ENCODE measurements around the gene SLC6A5. TPM values are rescaled to one million over a fixed set of nuclear protein-coding genes. Genes with fewer than 3 reads are reported as not detected.
A peak's percentile ranks its signal among the peaks of the same experiment; 100 is the strongest.

SLC6A5 gene
- total RNA-seq, 6 experiments from 2014 or later: not detected

DNA sequence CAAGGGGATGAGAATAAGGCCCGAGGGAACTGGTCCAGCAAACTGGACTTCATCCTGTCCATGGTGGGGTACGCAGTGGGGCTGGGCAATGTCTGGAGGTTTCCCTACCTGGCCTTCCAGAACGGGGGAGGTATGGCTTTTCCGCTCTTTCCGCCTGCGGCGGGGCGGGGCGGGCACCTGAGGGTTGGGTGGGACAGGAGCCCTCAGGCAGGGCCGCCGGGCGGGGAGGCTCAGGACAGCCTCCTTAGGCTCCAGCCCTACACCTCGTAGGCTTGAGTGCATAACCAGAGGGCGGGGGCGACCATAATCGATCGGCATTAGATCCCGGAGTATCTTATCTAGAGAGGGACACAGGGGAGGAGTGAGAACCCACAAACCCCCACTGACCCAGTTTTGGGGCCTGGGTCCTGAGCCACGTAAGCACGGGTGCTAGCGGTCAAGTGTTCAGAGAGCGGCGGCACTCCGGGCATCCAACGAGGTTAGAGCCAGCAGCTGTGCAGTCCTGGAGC lies 4.9 kb downstream of the SLC6A5 start:
- Mint-ChIP-seq H3K4me1 (ENCODE audit: low read depth) (no peaks in the 10 kb centered on the region), H3K27me3 (ENCODE audit: insufficient read depth) (peaks cover 49% of the 10 kb centered on the region), H3K9me3 (no peaks in the 10 kb centered on the region), H3K4me3 (no peak overlapping the region), H3K36me3 (ENCODE audit: low read depth) (no peaks in the 10 kb centered on the region), H3K27ac (no peak overlapping the region)
- DNase-seq: no peak
- TF ChIP-seq, protein P1, sequence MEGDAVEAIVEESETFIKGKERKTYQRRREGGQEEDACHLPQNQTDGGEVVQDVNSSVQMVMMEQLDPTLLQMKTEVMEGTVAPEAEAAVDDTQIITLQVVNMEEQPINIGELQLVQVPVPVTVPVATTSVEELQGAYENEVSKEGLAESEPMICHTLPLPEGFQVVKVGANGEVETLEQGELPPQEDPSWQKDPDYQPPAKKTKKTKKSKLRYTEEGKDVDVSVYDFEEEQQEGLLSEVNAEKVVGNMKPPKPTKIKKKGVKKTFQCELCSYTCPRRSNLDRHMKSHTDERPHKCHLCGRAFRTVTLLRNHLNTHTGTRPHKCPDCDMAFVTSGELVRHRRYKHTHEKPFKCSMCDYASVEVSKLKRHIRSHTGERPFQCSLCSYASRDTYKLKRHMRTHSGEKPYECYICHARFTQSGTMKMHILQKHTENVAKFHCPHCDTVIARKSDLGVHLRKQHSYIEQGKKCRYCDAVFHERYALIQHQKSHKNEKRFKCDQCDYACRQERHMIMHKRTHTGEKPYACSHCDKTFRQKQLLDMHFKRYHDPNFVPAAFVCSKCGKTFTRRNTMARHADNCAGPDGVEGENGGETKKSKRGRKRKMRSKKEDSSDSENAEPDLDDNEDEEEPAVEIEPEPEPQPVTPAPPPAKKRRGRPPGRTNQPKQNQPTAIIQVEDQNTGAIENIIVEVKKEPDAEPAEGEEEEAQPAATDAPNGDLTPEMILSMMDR (IDR thresholded peaks at IDR 0.05): no peak

DNA sequence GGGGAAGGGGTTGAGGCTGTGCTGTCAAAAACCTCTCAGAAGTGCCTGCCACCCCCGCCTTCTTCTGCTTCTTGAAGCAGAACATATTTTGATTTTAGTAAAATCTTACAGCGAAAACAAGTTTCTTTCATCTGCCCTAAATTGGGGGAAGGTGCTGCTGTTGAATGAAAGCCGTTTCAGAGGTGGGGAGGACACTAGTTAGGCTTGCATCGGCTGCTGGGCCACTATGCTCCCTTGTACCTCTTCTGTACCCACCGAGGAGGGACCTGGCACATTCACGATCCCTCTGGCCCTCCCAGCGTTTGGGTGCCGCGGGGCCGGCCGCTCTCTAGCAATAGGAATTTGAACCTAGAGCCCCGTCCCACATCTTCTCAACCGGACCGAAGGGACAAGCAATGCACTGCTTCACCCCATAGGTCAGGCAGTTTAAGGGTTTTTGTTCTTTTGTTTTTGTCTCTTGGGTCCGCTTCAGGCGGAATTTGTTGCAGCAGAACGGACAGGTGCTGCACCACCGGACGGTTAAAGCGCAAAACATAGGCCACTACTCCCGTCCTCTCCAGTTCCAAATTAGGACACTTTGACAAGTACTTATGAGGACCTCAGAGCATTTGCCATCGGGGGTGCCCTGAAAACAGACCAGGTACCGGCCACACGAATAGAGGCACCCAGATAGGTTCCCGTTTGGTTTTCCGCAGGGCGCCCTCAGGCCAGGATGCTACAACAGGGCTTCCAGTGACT lies 5.6 kb downstream of the SLC6A5 start:
- Mint-ChIP-seq H3K36me3 (ENCODE audit: low read depth) (no peaks in the 10 kb centered on the region), H3K4me1 (ENCODE audit: low read depth) (peaks cover 6% of the 10 kb centered on the region), H3K27ac (no peak overlapping the region), H3K4me3 (no peak overlapping the region), H3K27me3 (ENCODE audit: insufficient read depth) (peaks cover 43% of the 10 kb centered on the region), H3K9me3 (no peaks in the 10 kb centered on the region)
- TF ChIP-seq, protein P1 (IDR thresholded peaks at IDR 0.05): no peak
- no peak for DNase-seq

DNA sequence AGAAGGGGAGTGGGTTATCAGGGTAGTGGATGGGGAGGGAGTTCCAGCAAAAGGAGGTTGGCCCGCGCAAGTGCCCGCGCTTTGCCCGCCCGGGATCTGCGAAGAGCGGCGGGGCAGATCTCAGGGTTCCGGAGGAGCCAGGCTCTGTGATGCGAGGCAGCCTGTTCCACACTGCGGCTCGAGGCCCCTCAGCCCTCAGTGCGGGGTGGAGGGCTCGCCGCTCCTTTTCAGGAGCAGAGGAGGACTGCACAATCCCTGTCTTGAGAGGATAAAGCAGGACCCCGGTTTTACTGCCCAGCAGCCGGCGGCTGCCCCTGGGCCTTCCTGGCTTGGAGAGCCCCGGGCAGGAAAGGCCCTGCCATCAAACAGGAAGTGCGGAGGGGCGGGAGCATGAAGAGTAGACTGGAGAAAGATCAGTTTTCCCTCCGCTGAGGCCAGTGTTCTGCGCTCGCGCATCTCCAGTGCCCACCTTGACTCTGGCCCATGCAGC lies 6.2 kb downstream of the SLC6A5 start:
- H3K9me3 Mint-ChIP-seq: no peaks in the 10 kb centered on the region
- H3K4me1 Mint-ChIP-seq (ENCODE audit: low read depth): peaks cover 12% of the 10 kb centered on the region
- H3K27ac Mint-ChIP-seq: no peak overlapping the region
- H3K4me3 Mint-ChIP-seq: no peak overlapping the region
- TF ChIP-seq, protein P1 (IDR thresholded peaks at IDR 0.05): no peak
- no peak for DNase-seq
- peaks cover 43% of the 10 kb centered on the region for H3K27me3 Mint-ChIP-seq (ENCODE audit: insufficient read depth)
- H3K36me3 Mint-ChIP-seq (ENCODE audit: low read depth): no peaks in the 10 kb centered on the region

DNA sequence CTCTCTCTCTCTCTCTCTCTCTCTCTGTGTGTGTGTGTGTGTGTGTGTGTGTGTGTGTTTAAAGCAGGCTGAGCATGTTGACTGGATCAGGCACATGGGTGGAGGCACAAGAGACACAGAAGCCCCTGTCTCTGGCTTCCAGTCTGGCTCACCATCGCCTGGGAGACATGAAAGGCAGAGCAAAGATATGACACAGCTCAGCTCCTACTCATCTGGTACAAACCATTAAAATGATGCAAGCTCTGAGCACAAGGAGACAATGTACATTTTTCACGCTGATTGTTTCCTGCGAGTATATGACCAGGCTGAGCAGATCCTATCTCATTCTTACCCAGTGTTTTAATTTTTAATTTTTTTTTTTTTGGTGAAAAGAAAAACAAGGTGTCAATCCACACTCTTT lies 9.5 kb downstream of the SLC6A5 start:
- DNase-seq: no peak
- Mint-ChIP-seq H3K27ac (no peak overlapping the region), H3K4me1 (ENCODE audit: low read depth) (peaks cover 12% of the 10 kb centered on the region), H3K4me3 (no peak overlapping the region), H3K9me3 (no peaks in the 10 kb centered on the region), H3K36me3 (ENCODE audit: low read depth) (no peaks in the 10 kb centered on the region), H3K27me3 (ENCODE audit: insufficient read depth) (peaks cover 26% of the 10 kb centered on the region)
- TF ChIP-seq, protein P1 (IDR thresholded peaks at IDR 0.05): no peak

DNA sequence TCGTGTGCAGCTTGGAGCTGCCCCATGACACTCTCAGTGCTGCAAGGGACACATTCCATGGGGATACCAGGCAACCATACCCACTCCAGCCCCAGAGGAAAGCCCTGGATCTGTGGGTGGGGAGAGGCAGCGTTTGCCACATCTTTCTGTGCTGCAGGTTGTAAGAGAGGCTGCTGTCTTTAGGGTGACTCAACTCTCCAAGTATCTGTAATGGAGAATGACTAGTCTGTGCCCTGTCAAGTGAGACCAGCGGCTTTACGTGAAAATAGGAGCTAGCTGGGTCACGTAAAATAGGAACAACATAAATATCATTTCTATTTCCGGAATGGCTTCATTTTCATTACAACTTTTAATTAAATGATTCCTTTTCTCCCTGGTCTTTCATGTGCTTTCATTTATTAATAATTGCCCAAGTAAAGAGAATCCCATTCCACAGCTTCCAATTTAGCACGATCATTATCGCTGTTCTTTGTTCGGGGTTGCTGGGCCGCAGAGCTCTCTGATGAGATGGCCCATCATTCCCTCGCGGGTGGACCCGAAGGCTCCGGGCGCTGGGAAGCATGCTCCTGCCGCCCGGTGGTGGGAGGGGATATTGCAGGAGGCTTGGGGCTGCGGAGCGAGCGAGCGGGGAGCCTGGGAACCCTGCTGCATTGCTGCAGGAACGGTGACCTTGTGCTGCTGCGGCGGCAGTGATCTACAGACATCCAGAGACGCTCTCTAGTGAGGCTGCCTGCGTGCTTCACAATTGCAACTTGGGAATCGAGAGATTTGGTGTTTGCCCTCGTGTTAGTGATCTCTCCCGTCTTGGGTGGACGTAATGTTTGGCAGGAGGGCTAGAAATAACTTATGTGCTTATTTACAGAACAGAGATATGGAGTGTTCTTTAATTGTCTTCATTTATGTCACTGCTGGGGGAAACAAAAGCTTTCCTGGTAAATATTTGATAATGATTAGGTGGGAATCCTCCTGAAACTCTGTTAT lies 10.6 kb downstream of the SLC6A5 start:
- TF ChIP-seq, protein P1 (IDR thresholded peaks at IDR 0.05): peak; percentile 97
- H3K4me1 Mint-ChIP-seq (ENCODE audit: low read depth): peaks cover 12% of the 10 kb centered on the region
- no peaks in the 10 kb centered on the region for H3K36me3 Mint-ChIP-seq (ENCODE audit: low read depth)
- no peak overlapping the region for H3K27ac Mint-ChIP-seq
- peak; percentile 41 for DNase-seq
- H3K4me3 Mint-ChIP-seq: peak overlapping the region; percentile 76
- no peaks in the 10 kb centered on the region for H3K9me3 Mint-ChIP-seq
- H3K27me3 Mint-ChIP-seq (ENCODE audit: insufficient read depth): peaks cover 18% of the 10 kb centered on the region; the same call in 1 of the 2 replicates
